ENCODE measurements around the gene KSR1.

The KSR1 gene

GRCh38 chr17:27451906-27452305 is 4.3 kb upstream of the KSR1 start:
- H3K27ac ChIP-seq = no peak overlapping the region
- no peak for TF ChIP-seq ZFX (IDR thresholded peaks at IDR 0.05; ENCODE audit: borderline replicate concordance)
- TF ChIP-seq, protein P1, sequence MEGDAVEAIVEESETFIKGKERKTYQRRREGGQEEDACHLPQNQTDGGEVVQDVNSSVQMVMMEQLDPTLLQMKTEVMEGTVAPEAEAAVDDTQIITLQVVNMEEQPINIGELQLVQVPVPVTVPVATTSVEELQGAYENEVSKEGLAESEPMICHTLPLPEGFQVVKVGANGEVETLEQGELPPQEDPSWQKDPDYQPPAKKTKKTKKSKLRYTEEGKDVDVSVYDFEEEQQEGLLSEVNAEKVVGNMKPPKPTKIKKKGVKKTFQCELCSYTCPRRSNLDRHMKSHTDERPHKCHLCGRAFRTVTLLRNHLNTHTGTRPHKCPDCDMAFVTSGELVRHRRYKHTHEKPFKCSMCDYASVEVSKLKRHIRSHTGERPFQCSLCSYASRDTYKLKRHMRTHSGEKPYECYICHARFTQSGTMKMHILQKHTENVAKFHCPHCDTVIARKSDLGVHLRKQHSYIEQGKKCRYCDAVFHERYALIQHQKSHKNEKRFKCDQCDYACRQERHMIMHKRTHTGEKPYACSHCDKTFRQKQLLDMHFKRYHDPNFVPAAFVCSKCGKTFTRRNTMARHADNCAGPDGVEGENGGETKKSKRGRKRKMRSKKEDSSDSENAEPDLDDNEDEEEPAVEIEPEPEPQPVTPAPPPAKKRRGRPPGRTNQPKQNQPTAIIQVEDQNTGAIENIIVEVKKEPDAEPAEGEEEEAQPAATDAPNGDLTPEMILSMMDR (IDR thresholded peaks at IDR 0.05) = no peak

DNA sequence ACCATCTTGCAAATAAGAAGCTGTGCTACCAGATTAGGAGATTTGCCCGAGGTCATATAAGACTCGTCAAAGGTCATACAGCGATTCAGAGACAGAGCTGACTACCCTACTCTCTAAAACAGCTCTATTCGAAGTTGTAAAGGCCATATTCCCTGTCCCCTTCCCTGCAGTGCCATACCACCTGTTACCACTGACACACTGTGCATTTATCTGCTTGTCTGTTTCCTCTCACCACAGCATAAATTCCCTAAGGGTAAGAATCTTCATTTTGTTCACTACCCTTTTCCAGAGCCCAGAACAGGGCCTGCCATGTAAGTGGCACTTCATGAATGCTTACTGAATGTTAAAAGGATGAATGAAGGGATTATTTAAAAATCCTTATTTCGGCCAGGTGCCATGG is 3.4 kb upstream of the KSR1 start:
- no peak overlapping the region for H3K27ac ChIP-seq
- TF ChIP-seq, protein P1 (IDR thresholded peaks at IDR 0.05) = no peak
- TF ChIP-seq ZFX (IDR thresholded peaks at IDR 0.05; ENCODE audit: borderline replicate concordance) = no peak

- TF ChIP-seq, protein P1 (IDR thresholded peaks at IDR 0.05) = no peak
- TF ChIP-seq ZFX (IDR thresholded peaks at IDR 0.05; ENCODE audit: borderline replicate concordance) = no peak
Observed at GRCh38 chr17:27453471-27453870, 2.8 kb upstream of the KSR1 start.

DNA sequence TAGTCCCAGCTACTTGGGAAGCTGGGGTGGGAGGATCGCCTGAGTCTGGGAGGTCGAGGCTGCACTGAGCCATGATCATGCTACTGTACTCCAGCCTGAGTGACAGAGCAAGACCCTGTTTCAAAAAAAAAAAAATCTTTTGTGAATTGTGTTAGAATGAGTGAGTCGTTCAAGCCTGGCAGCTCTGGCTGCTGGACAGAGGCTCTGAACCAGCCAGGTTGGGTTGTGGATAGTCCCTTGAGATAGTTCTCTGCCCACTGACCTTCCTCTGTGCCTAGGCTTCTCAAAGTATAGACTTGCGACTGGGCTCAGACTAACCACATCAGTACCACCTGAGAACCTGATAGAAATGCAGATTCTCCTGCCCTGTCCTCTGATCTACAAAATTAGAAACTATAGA is 2.2 kb upstream of the KSR1 start:
- H3K27ac ChIP-seq = no peak overlapping the region

More at GRCh38 chr17:27453471-27453870, 2.8 kb upstream of the KSR1 start:
- H3K27ac ChIP-seq = no peak overlapping the region

DNA sequence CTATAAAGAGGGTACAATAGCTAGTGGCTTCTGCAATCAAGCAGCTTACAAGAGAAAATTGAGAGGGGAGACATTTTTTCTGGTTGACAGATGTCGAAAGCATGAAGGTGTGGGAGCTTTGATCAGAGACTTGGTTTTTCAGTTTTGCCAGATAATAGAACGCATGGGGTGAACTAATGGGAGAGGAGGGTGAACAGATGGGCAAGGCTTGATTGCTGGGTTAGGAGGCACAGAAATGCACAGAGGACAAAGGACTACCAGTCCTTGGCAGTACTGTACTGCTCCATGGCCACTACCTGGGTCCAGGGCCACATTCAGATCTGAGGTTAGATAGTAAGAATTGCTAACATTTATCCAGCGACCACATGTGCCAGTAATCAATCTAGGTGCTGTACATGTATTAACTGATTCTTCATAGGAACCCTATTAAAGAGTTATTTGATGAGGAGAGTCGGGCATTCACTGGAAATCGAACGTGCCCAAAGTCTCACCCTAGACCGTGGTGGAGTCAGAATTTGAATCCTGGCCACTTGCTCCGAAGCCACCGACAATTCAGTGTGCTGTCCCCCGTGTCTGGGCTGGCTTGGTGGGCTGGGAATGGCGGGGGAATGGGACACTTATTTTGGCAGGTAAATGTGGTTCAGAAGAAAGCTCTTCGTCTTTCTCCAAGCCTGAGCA is 873 bp upstream of the KSR1 start:
- no peak for TF ChIP-seq ZFX (IDR thresholded peaks at IDR 0.05; ENCODE audit: borderline replicate concordance)
- TF ChIP-seq, protein P1 (IDR thresholded peaks at IDR 0.05) = no peak
- H3K27ac ChIP-seq = no peak overlapping the region

More for the DNA sequence above, 2.2 kb upstream of the KSR1 start:
- TF ChIP-seq, protein P1 (IDR thresholded peaks at IDR 0.05) = no peak
- TF ChIP-seq ZFX (IDR thresholded peaks at IDR 0.05; ENCODE audit: borderline replicate concordance) = no peak

DNA sequence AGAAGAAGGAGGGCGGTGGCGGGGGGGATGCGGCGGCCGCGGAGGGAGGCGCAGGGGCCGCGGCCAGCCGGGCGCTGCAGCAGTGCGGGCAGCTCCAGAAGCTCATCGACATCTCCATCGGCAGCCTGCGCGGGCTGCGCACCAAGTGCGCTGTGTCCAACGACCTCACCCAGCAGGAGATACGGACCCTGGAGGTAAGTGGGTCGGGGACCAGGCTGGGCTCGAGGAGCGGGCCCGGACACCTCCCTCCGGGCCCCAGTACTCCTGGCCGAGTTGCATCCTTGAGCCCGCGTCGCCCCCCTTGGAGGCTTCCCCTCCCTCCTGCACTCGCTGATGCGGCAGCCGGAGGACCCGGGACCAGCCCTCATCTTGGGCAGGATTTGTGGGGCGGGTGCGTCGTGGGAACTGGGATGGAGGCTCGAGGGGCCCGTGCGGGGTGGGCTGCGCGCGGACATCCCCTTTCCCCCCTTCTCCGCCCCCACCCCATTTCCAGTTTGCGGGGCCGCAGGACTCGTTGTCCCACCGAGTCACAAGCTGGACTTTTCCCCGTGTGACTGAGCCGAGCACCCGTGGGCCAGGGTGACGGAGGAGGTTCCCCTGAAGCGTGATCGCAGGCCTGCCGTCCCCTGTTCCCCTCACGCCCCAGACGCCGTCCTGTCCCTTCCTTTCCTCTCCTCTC is 572 bp downstream of the KSR1 start:
- no peak overlapping the region for H3K27ac ChIP-seq
- no peak for TF ChIP-seq ZFX (IDR thresholded peaks at IDR 0.05; ENCODE audit: borderline replicate concordance)
- TF ChIP-seq, protein P1 (IDR thresholded peaks at IDR 0.05) = no peak

- no peak for TF ChIP-seq ZFX (IDR thresholded peaks at IDR 0.05; ENCODE audit: borderline replicate concordance)
- TF ChIP-seq, protein P1 (IDR thresholded peaks at IDR 0.05) = no peak
Observed at GRCh38 chr17:27457360-27457715, 1.1 kb downstream of the KSR1 start.

More at GRCh38 chr17:27457360-27457715, 1.1 kb downstream of the KSR1 start:
- no peak overlapping the region for H3K27ac ChIP-seq

All from 22Rv1 (cell line).